Upper lobe of left lung (tissue), 4 donors: ENCODE data around the gene HEATR5A.

Source experiments
- EP300 ChIP-seq, 4 donors: sonication (generic); formaldehyde crosslinking; IDR thresholded peaks; one replicate each; pipeline ENCODE4 v1.5.1; 2017; ENCODE audit warnings: antibody characterized with exemption in 4 of 4, control low read depth in 2 of 4
- POLR2AphosphoS5 ChIP-seq, 2 donors: sonication (generic); formaldehyde crosslinking; IDR thresholded peaks; one replicate each; pipeline ENCODE4 v1.5.1; 2017; ENCODE audit warnings: antibody characterized with exemption in 2 of 2
- TF ChIP-seq, protein P1 (sequence below), 6 experiments: fragments of 450-650 bp in 4 of 6; fragments of 200-600 bp in 2 of 6; sonication (generic) in 2 of 6; IDR thresholded peaks; one replicate each; pipeline ENCODE4 v1.5.1; 2016 to 2019; ENCODE audit warnings: antibody characterized with exemption in 6 of 6

DNA sequence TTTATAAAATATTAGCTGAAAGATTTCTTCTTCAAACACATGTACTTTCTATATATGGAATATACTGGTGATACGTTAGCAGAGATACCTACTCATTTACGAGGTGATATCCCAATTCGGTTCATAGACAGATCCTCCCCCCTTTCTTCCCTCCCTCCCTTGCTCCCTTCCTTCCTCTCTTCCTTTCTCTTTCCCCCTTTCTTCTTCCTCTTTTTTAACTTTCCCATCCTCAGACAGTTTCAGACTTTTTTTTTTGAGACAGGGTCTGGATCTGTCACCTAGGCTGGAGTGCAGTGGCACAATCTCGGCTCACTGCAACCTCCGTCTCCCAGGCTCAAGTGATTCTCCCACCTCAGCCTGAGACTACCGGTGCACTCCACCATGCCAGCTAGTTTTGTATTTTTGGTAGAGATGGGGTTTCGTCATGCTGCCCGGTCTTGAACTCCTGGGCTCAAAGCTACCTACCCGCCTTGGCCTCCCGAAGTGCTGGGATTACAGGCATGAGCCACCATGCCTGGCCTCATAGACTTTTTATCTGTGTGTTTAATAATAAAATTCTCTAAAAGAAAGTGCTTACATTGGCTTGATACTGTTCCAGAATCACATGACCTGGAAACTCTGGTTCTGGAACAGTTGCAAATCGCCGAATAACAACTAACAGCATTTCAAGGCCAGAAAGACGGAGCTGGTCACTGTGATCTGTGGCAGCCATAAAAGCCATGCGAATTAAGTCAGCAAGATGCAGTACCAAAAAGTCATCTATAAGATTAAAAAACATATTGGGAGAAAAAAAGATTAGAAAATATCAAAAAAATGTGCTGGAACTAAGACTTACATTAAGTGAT lies 99.2 kb downstream of the HEATR5A start:
- no peak for TF ChIP-seq POLR2AphosphoS5 (IDR thresholded peaks at IDR 0.05)
- no peak for TF ChIP-seq EP300 (IDR thresholded peaks at IDR 0.05)
- TF ChIP-seq, protein P1, sequence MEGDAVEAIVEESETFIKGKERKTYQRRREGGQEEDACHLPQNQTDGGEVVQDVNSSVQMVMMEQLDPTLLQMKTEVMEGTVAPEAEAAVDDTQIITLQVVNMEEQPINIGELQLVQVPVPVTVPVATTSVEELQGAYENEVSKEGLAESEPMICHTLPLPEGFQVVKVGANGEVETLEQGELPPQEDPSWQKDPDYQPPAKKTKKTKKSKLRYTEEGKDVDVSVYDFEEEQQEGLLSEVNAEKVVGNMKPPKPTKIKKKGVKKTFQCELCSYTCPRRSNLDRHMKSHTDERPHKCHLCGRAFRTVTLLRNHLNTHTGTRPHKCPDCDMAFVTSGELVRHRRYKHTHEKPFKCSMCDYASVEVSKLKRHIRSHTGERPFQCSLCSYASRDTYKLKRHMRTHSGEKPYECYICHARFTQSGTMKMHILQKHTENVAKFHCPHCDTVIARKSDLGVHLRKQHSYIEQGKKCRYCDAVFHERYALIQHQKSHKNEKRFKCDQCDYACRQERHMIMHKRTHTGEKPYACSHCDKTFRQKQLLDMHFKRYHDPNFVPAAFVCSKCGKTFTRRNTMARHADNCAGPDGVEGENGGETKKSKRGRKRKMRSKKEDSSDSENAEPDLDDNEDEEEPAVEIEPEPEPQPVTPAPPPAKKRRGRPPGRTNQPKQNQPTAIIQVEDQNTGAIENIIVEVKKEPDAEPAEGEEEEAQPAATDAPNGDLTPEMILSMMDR (IDR thresholded peaks at IDR 0.05): no peak
